ENCODE measurements around the gene BCKDHB.

Gene BCKDHB

GRCh38 chr6:80226699-80227098, 120.2 kb downstream of the BCKDHB start:
- DNase-seq: no peak
- 95% methylated on average over 5 of the region's 5 CpGs for WGBS (ENCODE audit: insufficient coverage)
- H3K9me3 ChIP-seq (ENCODE audit: control extremely low read depth in 1 of 5, control insufficient read depth in 4 of 5, insufficient read depth in 2 of 5, low read depth in 1 of 5, low read length in 4 of 5): no peaks in the 10 kb centered on the region
- peaks cover 0 to 4% (median 0%) of the 10 kb centered on the region in 4 experiments for H3K36me3 ChIP-seq (ENCODE audit: control insufficient read depth in 4 of 4, insufficient read depth in 4 of 4, low read length in 3 of 4)
- no peak overlapping the region for H3K4me3 ChIP-seq (ENCODE audit: control insufficient read depth in 1 of 7, extremely low read depth in 1 of 7, insufficient read depth in 4 of 7, low read depth in 2 of 7, low read length in 6 of 7)
- no peaks in the 10 kb centered on the region for H3K27me3 ChIP-seq (replicated peaks in 2 of 5; ENCODE audit: control insufficient read depth in 4 of 5, insufficient read depth in 5 of 5, low read length in 4 of 5)
- H3K4me1 ChIP-seq (ENCODE audit: control extremely low read depth in 1 of 4, control insufficient read depth in 4 of 4, insufficient read depth in 4 of 4, low read length in 3 of 4): no peaks in the 10 kb centered on the region
- ChIA-PET CTCF (no interaction called here), POLR2A (no interaction called here)
- H3K27ac ChIP-seq (ENCODE audit: insufficient read depth in 1 of 2, low read depth in 1 of 2, low read length in 2 of 2, poor library complexity in 1 of 2, severe bottlenecking in 2 of 2): no peak overlapping the region

GRCh38 chr6:80227545-80228105, 121.2 kb downstream of the BCKDHB start:
- ChIA-PET CTCF (no interaction called here), POLR2A (no interaction called here)
- no peaks in the 10 kb centered on the region for H3K9me3 ChIP-seq (ENCODE audit: control extremely low read depth in 1 of 5, control insufficient read depth in 4 of 5, insufficient read depth in 2 of 5, low read depth in 1 of 5, low read length in 4 of 5)
- no peak for DNase-seq
- no peak overlapping the region for H3K4me3 ChIP-seq (ENCODE audit: control insufficient read depth in 1 of 7, extremely low read depth in 1 of 7, insufficient read depth in 4 of 7, low read depth in 2 of 7, low read length in 6 of 7)
- no peaks in the 10 kb centered on the region for H3K27me3 ChIP-seq (replicated peaks in 2 of 5; ENCODE audit: control insufficient read depth in 4 of 5, insufficient read depth in 5 of 5, low read length in 4 of 5)
- WGBS (ENCODE audit: insufficient coverage): no CpG with 5 or more reads among the region's 2 CpGs
- no peak overlapping the region for H3K27ac ChIP-seq (ENCODE audit: insufficient read depth in 1 of 2, low read depth in 1 of 2, low read length in 2 of 2, poor library complexity in 1 of 2, severe bottlenecking in 2 of 2)
- no peaks in the 10 kb centered on the region for H3K4me1 ChIP-seq (ENCODE audit: control extremely low read depth in 1 of 4, control insufficient read depth in 4 of 4, insufficient read depth in 4 of 4, low read length in 3 of 4)
- peaks cover 0 to 4% (median 0%) of the 10 kb centered on the region in 4 experiments for H3K36me3 ChIP-seq (ENCODE audit: control insufficient read depth in 4 of 4, insufficient read depth in 4 of 4, low read length in 3 of 4)

- POLR2A ChIA-PET: no interaction called here
These were observed 126.8 kb downstream of the BCKDHB start for GRCh38 chr6:80233262-80233661.

GRCh38 chr6:80233958-80234357, 127.5 kb downstream of the BCKDHB start:
- Histone ChIP-seq H3K9me3 (ENCODE audit: control extremely low read depth in 1 of 5, control insufficient read depth in 4 of 5, insufficient read depth in 2 of 5, low read depth in 1 of 5, low read length in 4 of 5) (no peaks in the 10 kb centered on the region), H3K36me3 (ENCODE audit: control insufficient read depth in 4 of 4, insufficient read depth in 4 of 4, low read length in 3 of 4) (no peaks in the 10 kb centered on the region), H3K4me3 (ENCODE audit: control insufficient read depth in 1 of 7, extremely low read depth in 1 of 7, insufficient read depth in 4 of 7, low read depth in 2 of 7, low read length in 6 of 7) (no peak overlapping the region), H3K27me3 (replicated peaks in 2 of 5; ENCODE audit: control insufficient read depth in 4 of 5, insufficient read depth in 5 of 5, low read length in 4 of 5) (no peaks in the 10 kb centered on the region), H3K4me1 (ENCODE audit: control extremely low read depth in 1 of 4, control insufficient read depth in 4 of 4, insufficient read depth in 4 of 4, low read length in 3 of 4) (no peaks in the 10 kb centered on the region), H3K27ac (ENCODE audit: insufficient read depth in 1 of 2, low read depth in 1 of 2, low read length in 2 of 2, poor library complexity in 1 of 2, severe bottlenecking in 2 of 2) (no peak overlapping the region)
- 95% methylated on average over 5 of the region's 5 CpGs for WGBS (ENCODE audit: insufficient coverage)
- CTCF ChIA-PET: no interaction called here
- no peak for DNase-seq
- POLR2A ChIA-PET: no interaction called here

More at GRCh38 chr6:80233262-80233661, 126.8 kb downstream of the BCKDHB start:
- H3K4me3 ChIP-seq (ENCODE audit: control insufficient read depth in 1 of 7, extremely low read depth in 1 of 7, insufficient read depth in 4 of 7, low read depth in 2 of 7, low read length in 6 of 7): no peak overlapping the region
- no CpG with 5 or more reads among the region's 1 CpG for WGBS (ENCODE audit: insufficient coverage)
- no peak for DNase-seq
- H3K9me3 ChIP-seq (ENCODE audit: control extremely low read depth in 1 of 5, control insufficient read depth in 4 of 5, insufficient read depth in 2 of 5, low read depth in 1 of 5, low read length in 4 of 5): no peaks in the 10 kb centered on the region
- peaks cover 0 to 3% (median 0%) of the 10 kb centered on the region in 4 experiments for H3K36me3 ChIP-seq (ENCODE audit: control insufficient read depth in 4 of 4, insufficient read depth in 4 of 4, low read length in 3 of 4)
- no peak overlapping the region for H3K27ac ChIP-seq (ENCODE audit: insufficient read depth in 1 of 2, low read depth in 1 of 2, low read length in 2 of 2, poor library complexity in 1 of 2, severe bottlenecking in 2 of 2)
- H3K27me3 ChIP-seq (replicated peaks in 2 of 5; ENCODE audit: control insufficient read depth in 4 of 5, insufficient read depth in 5 of 5, low read length in 4 of 5): no peaks in the 10 kb centered on the region
- CTCF ChIA-PET: no interaction called here
- H3K4me1 ChIP-seq (ENCODE audit: control extremely low read depth in 1 of 4, control insufficient read depth in 4 of 4, insufficient read depth in 4 of 4, low read length in 3 of 4): no peaks in the 10 kb centered on the region

GRCh38 chr6:80234401-80234800, 127.9 kb downstream of the BCKDHB start:
- H3K36me3 ChIP-seq (ENCODE audit: control insufficient read depth in 4 of 4, insufficient read depth in 4 of 4, low read length in 3 of 4): no peaks in the 10 kb centered on the region
- no CpG with 5 or more reads among the region's 2 CpGs for WGBS (ENCODE audit: insufficient coverage)
- no peak for DNase-seq
- CTCF ChIA-PET: no interaction called here
- no peaks in the 10 kb centered on the region for H3K9me3 ChIP-seq (ENCODE audit: control extremely low read depth in 1 of 5, control insufficient read depth in 4 of 5, insufficient read depth in 2 of 5, low read depth in 1 of 5, low read length in 4 of 5)
- POLR2A ChIA-PET: no interaction called here
- H3K4me3 ChIP-seq (ENCODE audit: control insufficient read depth in 1 of 7, extremely low read depth in 1 of 7, insufficient read depth in 4 of 7, low read depth in 2 of 7, low read length in 6 of 7): no peak overlapping the region
- H3K27me3 ChIP-seq (replicated peaks in 2 of 5; ENCODE audit: control insufficient read depth in 4 of 5, insufficient read depth in 5 of 5, low read length in 4 of 5): no peaks in the 10 kb centered on the region
- no peak overlapping the region for H3K27ac ChIP-seq (ENCODE audit: insufficient read depth in 1 of 2, low read depth in 1 of 2, low read length in 2 of 2, poor library complexity in 1 of 2, severe bottlenecking in 2 of 2)
- no peaks in the 10 kb centered on the region for H3K4me1 ChIP-seq (ENCODE audit: control extremely low read depth in 1 of 4, control insufficient read depth in 4 of 4, insufficient read depth in 4 of 4, low read length in 3 of 4)

- no peak for DNase-seq
- Histone ChIP-seq H3K27me3 (replicated peaks in 2 of 5; ENCODE audit: control insufficient read depth in 4 of 5, insufficient read depth in 5 of 5, low read length in 4 of 5) (no peaks in the 10 kb centered on the region), H3K4me1 (ENCODE audit: control extremely low read depth in 1 of 4, control insufficient read depth in 4 of 4, insufficient read depth in 4 of 4, low read length in 3 of 4) (no peaks in the 10 kb centered on the region), H3K36me3 (ENCODE audit: control insufficient read depth in 4 of 4, insufficient read depth in 4 of 4, low read length in 3 of 4) (no peaks in the 10 kb centered on the region), H3K9me3 (ENCODE audit: control extremely low read depth in 1 of 5, control insufficient read depth in 4 of 5, insufficient read depth in 2 of 5, low read depth in 1 of 5, low read length in 4 of 5) (no peaks in the 10 kb centered on the region), H3K27ac (ENCODE audit: insufficient read depth in 1 of 2, low read depth in 1 of 2, low read length in 2 of 2, poor library complexity in 1 of 2, severe bottlenecking in 2 of 2) (no peak overlapping the region), H3K4me3 (ENCODE audit: control insufficient read depth in 1 of 7, extremely low read depth in 1 of 7, insufficient read depth in 4 of 7, low read depth in 2 of 7, low read length in 6 of 7) (no peak overlapping the region)
- ChIA-PET POLR2A (no interaction called here), CTCF (no interaction called here)
- WGBS (ENCODE audit: insufficient coverage): 100% methylated on average over 1 of the region's 1 CpG
These were observed 128.4 kb downstream of the BCKDHB start for GRCh38 chr6:80234908-80235307.

- H3K4me1 ChIP-seq (ENCODE audit: control extremely low read depth in 1 of 4, control insufficient read depth in 4 of 4, insufficient read depth in 4 of 4, low read length in 3 of 4): no peaks in the 10 kb centered on the region
- no peaks in the 10 kb centered on the region for H3K9me3 ChIP-seq (ENCODE audit: control extremely low read depth in 1 of 5, control insufficient read depth in 4 of 5, insufficient read depth in 2 of 5, low read depth in 1 of 5, low read length in 4 of 5)
- no peak for DNase-seq
- no peaks in the 10 kb centered on the region for H3K27me3 ChIP-seq (replicated peaks in 2 of 5; ENCODE audit: control insufficient read depth in 4 of 5, insufficient read depth in 5 of 5, low read length in 4 of 5)
- POLR2A ChIA-PET: no interaction called here
- 83% methylated on average over 1 of the region's 1 CpG for WGBS (ENCODE audit: insufficient coverage)
- CTCF ChIA-PET: no interaction called here
- no peaks in the 10 kb centered on the region for H3K36me3 ChIP-seq (ENCODE audit: control insufficient read depth in 4 of 4, insufficient read depth in 4 of 4, low read length in 3 of 4)
- no peak overlapping the region for H3K4me3 ChIP-seq (ENCODE audit: control insufficient read depth in 1 of 7, extremely low read depth in 1 of 7, insufficient read depth in 4 of 7, low read depth in 2 of 7, low read length in 6 of 7)
- H3K27ac ChIP-seq (ENCODE audit: insufficient read depth in 1 of 2, low read depth in 1 of 2, low read length in 2 of 2, poor library complexity in 1 of 2, severe bottlenecking in 2 of 2): no peak overlapping the region
These were observed 129.2 kb downstream of the BCKDHB start for GRCh38 chr6:80235647-80236046.
